ENCODE measurements around the gene SFTPA1.
"Not testable (repeated sequence)": the region's sequence is repeated elsewhere in the genome, so short reads cannot be mapped to it uniquely, and the experiment has no call there.

The SFTPA1 gene

GRCh38 chr10:79610601-79611191, at the start of gene SFTPA1:
TSS of gene SFTPA1 (plus strand) at chr10:79610939. CDS start at chr10:79611826, 887 bp downstream.
- no peak for DNase-seq

GRCh38 chr10:79561257-79561656, 49.5 kb upstream of the SFTPA1 start:
- DNase-seq: no peak

GRCh38 chr10:79562135-79562756, 48.5 kb upstream of the SFTPA1 start:
- DNase-seq: peak; percentile 78

- DNase-seq: no peak
Observed at GRCh38 chr10:79563426-79563825, 47.3 kb upstream of the SFTPA1 start.

GRCh38 chr10:79570624-79571023, 40.1 kb upstream of the SFTPA1 start:
- DNase-seq: not testable (repeated sequence)

GRCh38 chr10:79579361-79579760, 31.4 kb upstream of the SFTPA1 start:
- no peak for DNase-seq

- DNase-seq: no peak
Observed at GRCh38 chr10:79581044-79581443, 29.7 kb upstream of the SFTPA1 start.

GRCh38 chr10:79582096-79582495, 28.6 kb upstream of the SFTPA1 start:
- DNase-seq: no peak

- DNase-seq: not testable (repeated sequence)
Observed at GRCh38 chr10:79582954-79583353, 27.8 kb upstream of the SFTPA1 start.

GRCh38 chr10:79583488-79584024, 27.2 kb upstream of the SFTPA1 start:
- DNase-seq: no peak

GRCh38 chr10:79585870-79586527, 24.7 kb upstream of the SFTPA1 start:
- no peak for DNase-seq

- DNase-seq: no peak
Observed at GRCh38 chr10:79586933-79587332, 23.8 kb upstream of the SFTPA1 start.

GRCh38 chr10:79588800-79589199, 21.9 kb upstream of the SFTPA1 start:
- no peak for DNase-seq

- DNase-seq: no peak
Observed at GRCh38 chr10:79593377-79593776, 17.4 kb upstream of the SFTPA1 start.

GRCh38 chr10:79594565-79594964, 16.2 kb upstream of the SFTPA1 start:
- not testable (repeated sequence) for DNase-seq

GRCh38 chr10:79595510-79595909, 15.2 kb upstream of the SFTPA1 start:
- DNase-seq: no peak

GRCh38 chr10:79599644-79600043, 11.1 kb upstream of the SFTPA1 start:
- not testable (repeated sequence) for DNase-seq

GRCh38 chr10:79601939-79602338, 8.8 kb upstream of the SFTPA1 start:
- DNase-seq: no peak

GRCh38 chr10:79602953-79603352, 7.8 kb upstream of the SFTPA1 start:
- no peak for DNase-seq

- DNase-seq: no peak
Observed at GRCh38 chr10:79604294-79604693, 6.4 kb upstream of the SFTPA1 start.

GRCh38 chr10:79605308-79605707, 5.4 kb upstream of the SFTPA1 start:
- no peak for DNase-seq

- DNase-seq: peak; percentile 71
Observed at GRCh38 chr10:79608505-79609375, 2.0 kb upstream of the SFTPA1 start.

Data from activated CD4-positive, alpha-beta T cell treated with anti-CD3 and anti-CD28 coated beads for 48 hours (primary cell).